Endothelial cell of umbilical vein (primary cell): ENCODE measurements around the gene NUP62. TPM values are rescaled to one million over a fixed set of nuclear protein-coding genes. Genes with fewer than 3 reads are reported as not detected.
A peak's percentile ranks its signal among the peaks of the same experiment; 100 is the strongest.

Experiments
- BruUV-seq: library from RNA; stranded (reverse); fragments of 400-500 nt; replicated peaks from 2 replicates; lab custom pipeline; 2021; lab: Mats Ljungman, UMichigan
- CTCF ChIA-PET: fragments of 300-600, 350-600 bp; sonication (Branson Sonifier 250); formaldehyde crosslinking; loops from one replicate; lab custom pipeline; 2021; ENCODE audit warnings: antibody characterized with exemption, inconsistent platforms; lab: Charles Lee
- POLR2A ChIA-PET: fragments of 300-600, 350-600 bp; sonication (Branson Sonifier 250); formaldehyde crosslinking; loops from one replicate; lab custom pipeline; 2021; ENCODE audit warnings: antibody characterized with exemption, inconsistent platforms; lab: Charles Lee
- DNase-seq: peaks from one replicate; pipeline ENCODE4 v3.0.0-alpha.2; 2011; ENCODE audit warnings: low read depth, low spot score
- FAIRE-seq: peaks from 2 replicates; lab custom pipeline; 2011; peaks lifted over from hg19 to GRCh38; lab: Jason Lieb, UNC
- H2AFZ ChIP-seq: 2 replicates; pipeline ENCODE4 v1.6.0; 2012; ENCODE audit warnings: low read depth, low read length, control low read depth, inconsistent platforms
- H3K27ac ChIP-seq: 2 replicates; pipeline ENCODE4 v1.5.1; 2011; ENCODE audit warnings: low read depth, mild to moderate bottlenecking, control low read depth, low read length, moderate library complexity; ENCODE audit not compliant: insufficient read depth
- H3K27me3 ChIP-seq, 2 experiments: 2 replicates each; pipeline versions ENCODE4 v1.6.0 to v1.6.1; 2011; ENCODE audit warnings: low read length in 2 of 2, mixed read lengths in 1 of 2; ENCODE audit not compliant: control insufficient read depth in 2 of 2, insufficient read depth in 2 of 2
- H3K36me3 ChIP-seq, 2 experiments: 2 replicates in 1 of 2; 3 replicates in 1 of 2; pipeline ENCODE4 v1.5.1; 2011; ENCODE audit warnings: low read length in 2 of 2, mild to moderate bottlenecking in 1 of 2, moderate library complexity in 1 of 2; ENCODE audit not compliant: control insufficient read depth in 2 of 2, insufficient read depth in 2 of 2; ENCODE audit errors: extremely low read depth in 1 of 2
- H3K4me1 ChIP-seq: 3 replicates; pipeline ENCODE4 v1.5.1; 2011; ENCODE audit warnings: mild to moderate bottlenecking, low read length; ENCODE audit not compliant: control insufficient read depth, insufficient read depth; ENCODE audit errors: extremely low read depth
- H3K4me2 ChIP-seq: 2 replicates; pipeline ENCODE4 v1.6.1; 2011; ENCODE audit warnings: low read length, control low read depth, mixed read lengths; ENCODE audit not compliant: insufficient read depth
- H3K4me3 ChIP-seq, 3 experiments: fragments of 200-600 bp in 1 of 3; sonication (generic), shearing (Covaris generic) in 1 of 3; replicated peaks in 1 of 3; 2 replicates each; pipeline ENCODE4 v1.5.1; 2011 to 2016; ENCODE audit warnings: control low read depth in 3 of 3, low read length in 3 of 3, mild to moderate bottlenecking in 2 of 3, inconsistent platforms in 1 of 3, low read depth in 1 of 3, moderate library complexity in 1 of 3; ENCODE audit not compliant: insufficient read depth in 1 of 3
- H3K79me2 ChIP-seq: 2 replicates; pipeline ENCODE4 v1.6.0; 2012; ENCODE audit warnings: low read length, inconsistent platforms; ENCODE audit not compliant: control insufficient read depth, insufficient read depth
- H3K9ac ChIP-seq: replicated peaks from 2 replicates; pipeline ENCODE3; 2011; ENCODE audit warnings: low read length, control low read depth; ENCODE audit not compliant: insufficient read depth; ENCODE audit errors: extremely low read depth
- H3K9me1 ChIP-seq: replicated peaks from 3 replicates; pipeline ENCODE4 v1.6.0; 2011; ENCODE audit warnings: mild to moderate bottlenecking, low read length; ENCODE audit not compliant: control insufficient read depth, insufficient read depth; ENCODE audit errors: extremely low read depth
- H3K9me3 ChIP-seq: replicated peaks from 2 replicates; pipeline ENCODE4 v1.5.1; 2012; ENCODE audit warnings: low read length, inconsistent platforms; ENCODE audit not compliant: control insufficient read depth, insufficient read depth
- H4K20me1 ChIP-seq: replicated peaks from 2 replicates; pipeline ENCODE3; 2011; ENCODE audit warnings: mild to moderate bottlenecking, low read length; ENCODE audit not compliant: control insufficient read depth, insufficient read depth; ENCODE audit errors: extremely low read depth
- CTCF ChIP-seq, 2 donors: IDR thresholded peaks; 1 replicate in 1 of 2; 2 replicates in 1 of 2; pipeline ENCODE4 v1.5.1; 2011; ENCODE audit warnings: low read length in 2 of 2, mild to moderate bottlenecking in 2 of 2, moderate library complexity in 2 of 2, control low read depth in 1 of 2, inconsistent platforms in 1 of 2, low read depth in 1 of 2; ENCODE audit not compliant: insufficient read depth in 1 of 2; ENCODE audit errors: extremely low read depth in 1 of 2
- EZH2 ChIP-seq: IDR thresholded peaks from 2 replicates; pipeline ENCODE4 v1.6.1; 2012; ENCODE audit warnings: borderline replicate concordance, low read depth, mild to moderate bottlenecking, moderate library complexity, low read length, inconsistent platforms; ENCODE audit not compliant: severe bottlenecking
- FOS ChIP-seq: IDR thresholded peaks from 2 replicates; pipeline ENCODE4 v1.6.1; 2011; ENCODE audit warnings: mild to moderate bottlenecking, low read length, moderate library complexity, borderline replicate concordance; ENCODE audit not compliant: insufficient read depth
- GATA2 ChIP-seq: IDR thresholded peaks from 2 replicates; pipeline ENCODE4 v1.7.0; 2011; ENCODE audit warnings: low read depth, mild to moderate bottlenecking, moderate library complexity, mixed read lengths, low read length; ENCODE audit not compliant: insufficient read length, insufficient read depth
- JUN ChIP-seq: IDR thresholded peaks from 2 replicates; pipeline ENCODE4 v1.6.1; 2011; ENCODE audit warnings: borderline replicate concordance, low read depth; ENCODE audit not compliant: insufficient read length, insufficient read depth
- MAX ChIP-seq: IDR thresholded peaks from 2 replicates; pipeline ENCODE4 v1.6.1; 2011; ENCODE audit not compliant: insufficient read depth, insufficient read length
- MYC ChIP-seq: IDR thresholded peaks from one replicate; pipeline ENCODE4 v1.6.1; 2011; ENCODE audit warnings: mild to moderate bottlenecking, low read depth, low read length
- POLR2A ChIP-seq: IDR thresholded peaks from 2 replicates; pipeline ENCODE4 v1.6.1; 2012; ENCODE audit warnings: low read depth, mild to moderate bottlenecking, control low read depth, low read length
- POLR2AphosphoS5 ChIP-seq: IDR thresholded peaks from 2 replicates; pipeline ENCODE4 v1.6.1; 2012; ENCODE audit warnings: low read depth, mild to moderate bottlenecking, control low read depth, low read length, moderate library complexity; ENCODE audit not compliant: insufficient read depth
- dilution Hi-C: fragments of 300-500 bp; cut with MboI; formaldehyde crosslinking; loops from one replicate; pipeline ENCODE4 v1.15.0; 2019; ENCODE audit warnings: low sequenced_read_pairs; ENCODE audit not compliant: extremely low pct_ligation_motif_present
- intact Hi-C: fragments of 100-400 bp; cut with micrococcal nuclease; formaldehyde crosslinking; loops from one replicate; pipeline ENCODE4 v1.10.0; 2022
- polyA plus RNA-seq, 4 experiments: library from polyadenylated mRNA; depleted of rRNA in 3 of 4; stranded (reverse) in 3 of 4; unstranded in 1 of 4; fragments of >200 nt; gene quantifications; 2 replicates each; pipeline versions ENCODE4 v1.2.1 to v1.2.3, GENCODE V29; 2011 to 2012; ENCODE audit warnings: missing spikeins in 1 of 4
- total RNA-seq: library from RNA; stranded (reverse); gene quantifications from 2 replicates; pipeline ENCODE4 v1.2.3, GENCODE V29; 2021

Gene NUP62
- total and polyA plus RNA-seq, 2 donors (not counting 3 experiments of a cell fraction or from before 2014, with no cell fraction given): 32.0 to 93.7 TPM

DNA sequence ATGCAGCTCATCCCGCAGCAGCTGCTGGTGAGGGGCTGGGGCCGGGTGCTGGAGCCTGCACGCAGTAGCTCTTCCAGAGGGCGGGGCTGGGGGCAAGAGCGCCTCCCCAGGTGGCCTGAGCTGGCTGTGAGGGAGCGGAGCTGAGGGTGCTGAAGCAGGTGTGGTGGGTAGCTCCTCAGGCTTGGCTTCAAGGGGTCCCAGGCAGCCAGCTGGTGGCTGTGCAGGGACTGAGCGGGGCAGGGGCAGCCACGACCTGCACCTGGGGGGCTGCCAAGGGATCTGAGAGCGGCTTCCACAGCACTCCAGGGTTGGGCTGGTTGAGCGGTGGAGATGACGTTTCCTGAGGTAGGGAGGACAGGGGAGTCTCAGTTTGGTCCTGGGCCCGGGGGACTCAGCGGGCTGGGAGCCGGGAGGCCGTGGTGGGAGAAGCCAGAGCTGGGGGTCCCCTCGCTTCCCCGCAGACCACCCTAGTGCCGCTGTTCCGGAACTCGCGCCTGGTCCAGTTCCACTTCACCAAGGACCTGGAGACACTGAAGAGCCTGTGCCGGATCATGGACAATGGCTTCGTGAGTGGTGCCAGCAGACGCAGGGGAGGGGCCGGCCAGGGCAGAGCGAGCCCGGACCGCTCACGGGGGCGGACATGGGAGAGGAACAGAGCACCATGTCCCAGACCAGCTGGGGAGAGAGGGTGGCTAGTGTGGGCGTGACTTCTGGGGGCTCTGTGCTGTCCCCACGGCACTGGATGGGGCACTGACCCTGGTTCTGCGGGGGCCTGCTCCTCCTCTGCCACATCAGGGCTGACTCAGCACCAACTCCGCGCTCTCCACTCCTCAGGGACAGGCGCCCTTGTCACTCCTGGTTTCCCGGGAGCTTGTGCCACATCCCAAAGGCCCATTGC lies 71.0 kb downstream of the NUP62 start:
- Histone ChIP-seq H3K9ac (no peak overlapping the region), H3K4me3 (no peak overlapping the region), H3K27me3 (no peaks in the 10 kb centered on the region), H3K79me2 (peaks cover 10% of the 10 kb centered on the region), H3K36me3 (peaks cover 2 to 55% of the 10 kb centered on the region in 2 experiments), H3K9me3 (no peaks in the 10 kb centered on the region), H4K20me1 (no peaks in the 10 kb centered on the region), H3K4me2 (no peak overlapping the region), H3K4me1 (peaks cover 12% of the 10 kb centered on the region), H3K9me1 (no peaks in the 10 kb centered on the region), H2AFZ (no peak overlapping the region), H3K27ac (no peak overlapping the region)
- no TSS peak for BruUV-seq
- POLR2A ChIA-PET: interaction anchor here (0.6 to 1.6 kb wide), 3 partner anchors 11 to 50 kb away, joined by 3 to 4 read pairs (median 4); no protein-coding TSS in a partner anchor
- intact Hi-C loops (no loop called here), dilution Hi-C loops (no loop called here)
- no peak for FAIRE-seq
- TF ChIP-seq POLR2AphosphoS5: peak; percentile 37
- no peak for TF ChIP-seq EZH2
- TF ChIP-seq POLR2A: peak; percentile 17
- CTCF ChIA-PET: interaction anchor here (1.4 kb wide), 1 partner anchor 11 kb away, joined by 5 read pairs; no protein-coding TSS in a partner anchor
- DNase-seq: no peak

GRCh38 chr19:49857838-49858087 lies 71.5 kb downstream of the NUP62 start:
- CTCF ChIA-PET: no interaction called here
- H3K4me3 ChIP-seq: no peak overlapping the region
- H3K79me2 ChIP-seq: peaks cover 14% of the 10 kb centered on the region
- POLR2A ChIA-PET: interaction anchor here (1.6 kb wide), 1 partner anchor 12 kb away, joined by 4 read pairs; no protein-coding TSS in a partner anchor
- peaks cover 2 to 55% of the 10 kb centered on the region in 2 experiments for H3K36me3 ChIP-seq
- H3K9me1 ChIP-seq: no peaks in the 10 kb centered on the region
- no peak overlapping the region for H3K27ac ChIP-seq
- H2AFZ ChIP-seq: no peak overlapping the region
- peaks cover 16% of the 10 kb centered on the region for H3K4me1 ChIP-seq
- dilution Hi-C loops (no loop called here), intact Hi-C loops (no loop called here)
- no peaks in the 10 kb centered on the region for H4K20me1 ChIP-seq
- no peak for TF ChIP-seq MAX
- TF ChIP-seq FOS: no peak
- no peak for TF ChIP-seq CTCF (IDR thresholded peaks at IDR 0.05; ENCODE audit: extremely low read depth in 1 of 2, insufficient read depth in 1 of 2, low read depth in 1 of 2, low read length in 2 of 2)
- no peak for TF ChIP-seq POLR2AphosphoS5
- no peak for TF ChIP-seq GATA2
- no peak for TF ChIP-seq JUN
- no peak for TF ChIP-seq EZH2
- TF ChIP-seq POLR2A: no peak
- TF ChIP-seq MYC: no peak
- FAIRE-seq: no peak
- H3K9me3 ChIP-seq: no peaks in the 10 kb centered on the region
- BruUV-seq: no TSS peak
- DNase-seq: no peak
- H3K9ac ChIP-seq: no peak overlapping the region
- H3K4me2 ChIP-seq: no peak overlapping the region
- no peaks in the 10 kb centered on the region for H3K27me3 ChIP-seq
